NT2/D1 (cell line): ENCODE measurements around the gene PLXNC1.

Experiments used
- YY1 ChIP-seq: IDR thresholded peaks from 2 replicates; pipeline ENCODE4 v1.6.1; 2011; ENCODE audit not compliant: insufficient read length, insufficient read depth
- ZNF274 ChIP-seq: IDR thresholded peaks from 2 replicates; pipeline ENCODE4 v1.6.1; 2011; ENCODE audit warnings: mild to moderate bottlenecking, low read depth, low read length

- TF ChIP-seq ZNF274 (no peak), YY1 (no peak)
These were observed 71.4 kb downstream of the PLXNC1 start for GRCh38 chr12:94219622-94220302.
